ENCODE measurements around the gene EIF4H. TPM values are rescaled to one million over a fixed set of nuclear protein-coding genes. Genes with fewer than 3 reads are reported as not detected.

Gene EIF4H
- total and polyA plus RNA-seq, 12 donors: 76.2 to 239 (median 191) TPM

GRCh38 chr7:74197449-74198124, 23.4 kb downstream of the EIF4H start:
- Histone ChIP-seq H3K36me3 (peaks cover 0 to 61% (median 32%) of the 10 kb centered on the region in 9 donors), H3K4me1 (peaks cover 0 to 1% (median 0%) of the 10 kb centered on the region in 9 donors), H3K4me3 (no peak overlapping the region), H3K27me3 (no peaks in the 10 kb centered on the region), H3K9me3 (no peaks in the 10 kb centered on the region), H3K27ac (no peak overlapping the region)
- WGBS, 2 donors: 95 to 96% methylated on average over 9 of the region's 9 CpGs
- intact Hi-C loops (cut with DNase I): no loop called here
- no peak for TF ChIP-seq CTCF (IDR thresholded peaks at IDR 0.05)
- DNase-seq: no peak
- ATAC-seq: no peak

- Histone ChIP-seq H3K27ac (no peak overlapping the region), H3K4me3 (no peak overlapping the region), H3K9me3 (no peaks in the 10 kb centered on the region), H3K4me1 (peaks cover 0 to 13% (median 0%) of the 10 kb centered on the region in 9 donors), H3K27me3 (no peaks in the 10 kb centered on the region), H3K36me3 (peaks cover 0 to 39% (median 13%) of the 10 kb centered on the region in 9 donors)
- intact Hi-C loops (cut with DNase I): loop anchor here in 4 of 10 donors (5.0 to 10.0 kb wide), 3 partner anchors 132 to 335 kb away; partner anchors contain the start of gene TMEM270 (in 3 of the 4)
- DNase-seq (no peak), ATAC-seq (no peak)
- TF ChIP-seq CTCF (IDR thresholded peaks at IDR 0.05): no peak
- 85% methylated on average over 19 of the region's 19 CpGs for WGBS, 2 donors
Measured at GRCh38 chr7:74199551-74200355, 25.6 kb downstream of the EIF4H start.

GRCh38 chr7:74202841-74203556, 28.8 kb downstream of the EIF4H start:
- peaks cover 0 to 11% (median 0%) of the 10 kb centered on the region in 9 donors for H3K36me3 ChIP-seq
- 59 to 71% methylated on average over 12 of the region's 12 CpGs for WGBS, 2 donors
- peak in 7 of 9 donors; percentile 25 to 53 (median 35) for TF ChIP-seq CTCF (IDR thresholded peaks at IDR 0.05)
- no peaks in the 10 kb centered on the region for H3K9me3 ChIP-seq
- no peak overlapping the region for H3K4me3 ChIP-seq
- H3K4me1 ChIP-seq: peaks cover 0 to 22% (median 0%) of the 10 kb centered on the region in 9 donors
- no peak for DNase-seq
- no peaks in the 10 kb centered on the region for H3K27me3 ChIP-seq
- no peak overlapping the region for H3K27ac ChIP-seq
- peak in 3 of 8 donors; percentile 15 to 30 (median 18) for ATAC-seq
- intact Hi-C loops (cut with DNase I): loop anchor here in 4 of 10 donors (5.0 to 10.0 kb wide), 3 partner anchors 136 to 338 kb away; partner anchors contain the start of gene TMEM270 (in 3 of the 4)
